Measurements from ENCODE around the gene ZBTB38.

DNA sequence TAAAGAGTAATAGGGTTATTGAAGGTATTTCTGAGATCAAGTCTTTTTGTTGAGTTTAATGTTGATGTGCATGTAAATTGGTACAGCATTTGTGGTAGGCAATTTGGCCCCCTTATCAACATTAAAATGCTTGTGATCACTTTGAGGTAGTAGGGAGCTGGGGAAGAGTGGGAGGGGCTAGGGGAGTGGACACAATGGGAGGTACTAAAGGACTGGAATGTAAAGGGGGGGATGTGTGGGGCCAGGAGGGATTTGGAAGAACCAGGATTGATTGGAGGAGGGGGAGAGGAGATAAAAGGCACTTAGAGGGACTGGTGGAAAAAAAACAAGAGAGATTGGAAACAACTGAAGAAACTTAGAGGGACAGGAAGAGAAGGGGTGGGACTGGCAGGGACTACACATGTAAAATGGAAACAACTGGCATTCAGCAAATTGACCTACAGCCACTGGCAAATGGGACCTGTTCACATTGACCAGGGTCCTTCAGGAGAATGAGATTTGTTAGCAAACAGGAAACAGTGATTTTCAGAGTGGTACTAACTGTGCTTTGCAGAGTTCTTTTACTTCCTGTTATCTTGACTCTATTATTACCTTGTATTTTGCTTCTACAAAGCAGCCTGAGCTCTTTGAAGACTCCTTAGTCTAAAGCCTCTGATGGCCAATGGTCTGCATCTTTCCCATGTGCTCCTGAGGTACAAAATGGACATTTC, 47.8 kb upstream of the ZBTB38 start:
- no peak for TF ChIP-seq POLR2A (IDR thresholded peaks at IDR 0.05)
- TF ChIP-seq, protein P1, sequence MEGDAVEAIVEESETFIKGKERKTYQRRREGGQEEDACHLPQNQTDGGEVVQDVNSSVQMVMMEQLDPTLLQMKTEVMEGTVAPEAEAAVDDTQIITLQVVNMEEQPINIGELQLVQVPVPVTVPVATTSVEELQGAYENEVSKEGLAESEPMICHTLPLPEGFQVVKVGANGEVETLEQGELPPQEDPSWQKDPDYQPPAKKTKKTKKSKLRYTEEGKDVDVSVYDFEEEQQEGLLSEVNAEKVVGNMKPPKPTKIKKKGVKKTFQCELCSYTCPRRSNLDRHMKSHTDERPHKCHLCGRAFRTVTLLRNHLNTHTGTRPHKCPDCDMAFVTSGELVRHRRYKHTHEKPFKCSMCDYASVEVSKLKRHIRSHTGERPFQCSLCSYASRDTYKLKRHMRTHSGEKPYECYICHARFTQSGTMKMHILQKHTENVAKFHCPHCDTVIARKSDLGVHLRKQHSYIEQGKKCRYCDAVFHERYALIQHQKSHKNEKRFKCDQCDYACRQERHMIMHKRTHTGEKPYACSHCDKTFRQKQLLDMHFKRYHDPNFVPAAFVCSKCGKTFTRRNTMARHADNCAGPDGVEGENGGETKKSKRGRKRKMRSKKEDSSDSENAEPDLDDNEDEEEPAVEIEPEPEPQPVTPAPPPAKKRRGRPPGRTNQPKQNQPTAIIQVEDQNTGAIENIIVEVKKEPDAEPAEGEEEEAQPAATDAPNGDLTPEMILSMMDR (IDR thresholded peaks at IDR 0.05): no peak
